ENCODE measurements around the gene CRTAP.
"Not testable (repeated sequence)": the region's sequence is repeated elsewhere in the genome, so short reads cannot be mapped to it uniquely, and the experiment has no call there.

Gene CRTAP

GRCh38 chr3:33181229-33181628, 67.4 kb downstream of the CRTAP start:
- no peak for FAIRE-seq

GRCh38 chr3:33181641-33182040, 67.8 kb downstream of the CRTAP start:
- FAIRE-seq: not testable (repeated sequence)

- no peak for FAIRE-seq
Measured at GRCh38 chr3:33184863-33185262, 71.0 kb downstream of the CRTAP start.

- FAIRE-seq: no peak
Measured at GRCh38 chr3:33186524-33187367, 72.9 kb downstream of the CRTAP start.

GRCh38 chr3:33187368-33187634, 73.5 kb downstream of the CRTAP start:
- no peak for FAIRE-seq

- FAIRE-seq: no peak
Measured at GRCh38 chr3:33194303-33194702, 80.5 kb downstream of the CRTAP start.

- FAIRE-seq: no peak
Measured at GRCh38 chr3:33196538-33196937, 82.7 kb downstream of the CRTAP start.
